Liver (tissue), 9 donors: ENCODE data around the gene B4GALT1. TPM values are rescaled to one million over a fixed set of nuclear protein-coding genes. Genes with fewer than 3 reads are reported as not detected.

ENCODE experiments used
- DNase-seq: peaks from one replicate; pipeline ENCODE4 v3.0.0-alpha.2; 2017; ENCODE audit warnings: low spot score
- H3K27ac ChIP-seq, 2 donors: one replicate each; pipeline ENCODE4 v1.7.0; 2013; ENCODE audit warnings: inconsistent platforms in 2 of 2, low read length in 2 of 2, control low read depth in 1 of 2, low read depth in 1 of 2, mild to moderate bottlenecking in 1 of 2
- H3K27me3 ChIP-seq, 4 donors: one replicate each; pipeline versions ENCODE4 v1.6.1 to v1.7.0; 2013; ENCODE audit warnings: low read length in 3 of 4, inconsistent platforms in 1 of 4, mild to moderate bottlenecking in 1 of 4, moderate library complexity in 1 of 4; ENCODE audit not compliant: control insufficient read depth in 4 of 4, insufficient read depth in 4 of 4
- H3K36me3 ChIP-seq, 4 donors: one replicate each; pipeline versions ENCODE4 v1.6.1 to v1.7.0; 2013; ENCODE audit warnings: low read length in 3 of 4, mild to moderate bottlenecking in 3 of 4, low read depth in 1 of 4, moderate library complexity in 1 of 4; ENCODE audit not compliant: control insufficient read depth in 4 of 4, insufficient read depth in 3 of 4
- H3K4me1 ChIP-seq, 4 donors: one replicate each; pipeline versions ENCODE4 v1.6.1 to v1.7.0; 2013; ENCODE audit warnings: low read length in 3 of 4, mild to moderate bottlenecking in 3 of 4, moderate library complexity in 1 of 4; ENCODE audit not compliant: control insufficient read depth in 4 of 4, insufficient read depth in 4 of 4
- H3K4me3 ChIP-seq, 3 donors: one replicate each; pipeline versions ENCODE4 v1.6.1 to v1.7.0; 2013; ENCODE audit warnings: low read length in 3 of 3, control low read depth in 1 of 3, low read depth in 1 of 3, mild to moderate bottlenecking in 1 of 3
- H3K9ac ChIP-seq, 2 donors: one replicate each; pipeline ENCODE4 v1.7.0; 2013; ENCODE audit warnings: low read length in 2 of 2, mild to moderate bottlenecking in 2 of 2, moderate library complexity in 2 of 2, control low read depth in 1 of 2, low read depth in 1 of 2
- H3K9me3 ChIP-seq, 4 donors: one replicate each; pipeline versions ENCODE4 v1.6.1 to v1.7.0; 2013; ENCODE audit warnings: low read length in 3 of 4; ENCODE audit not compliant: control insufficient read depth in 4 of 4
- ATF3 ChIP-seq: IDR thresholded peaks from 2 replicates; pipeline ENCODE4 v1.6.1; 2016; ENCODE audit warnings: antibody characterized with exemption
- CTCF ChIP-seq: fragments of 150-350 bp; IDR thresholded peaks from 2 replicates; pipeline ENCODE4 v1.5.1; 2017; ENCODE audit warnings: improper control_type of control experiment, low read depth, low read length; ENCODE audit not compliant: missing input control
- EGR1 ChIP-seq, 2 donors: IDR thresholded peaks; 2 replicates each; pipeline ENCODE4 v1.6.1; 2016 to 2018; ENCODE audit warnings: antibody characterized with exemption in 2 of 2, low read depth in 2 of 2
- FOXA1 ChIP-seq: IDR thresholded peaks from 2 replicates; pipeline ENCODE4 v1.6.1; 2016; ENCODE audit warnings: antibody characterized with exemption
- FOXA2 ChIP-seq: IDR thresholded peaks from 2 replicates; pipeline ENCODE4 v1.6.1; 2016; ENCODE audit warnings: antibody characterized with exemption
- GABPA ChIP-seq, 2 donors: IDR thresholded peaks in 1 of 2; conservative IDR thresholded peaks in 1 of 2; 2 replicates each; pipeline ENCODE4 v1.6.1; 2016; ENCODE audit warnings: antibody characterized with exemption in 2 of 2, mild to moderate bottlenecking in 1 of 2, moderate library complexity in 1 of 2
- HNF4A ChIP-seq, 2 donors: conservative IDR thresholded peaks; 2 replicates each; pipeline ENCODE4 v1.6.1; 2016; ENCODE audit warnings: antibody characterized with exemption in 2 of 2, mild to moderate bottlenecking in 2 of 2
- HNF4G ChIP-seq: IDR thresholded peaks from 2 replicates; pipeline ENCODE4 v1.6.1; 2016; ENCODE audit warnings: antibody characterized with exemption
- JUND ChIP-seq, 2 donors: IDR thresholded peaks; 2 replicates each; pipeline ENCODE4 v1.6.1; 2016; ENCODE audit warnings: antibody characterized with exemption in 2 of 2
- MAX ChIP-seq: IDR thresholded peaks from 2 replicates; pipeline ENCODE4 v1.6.1; 2016; ENCODE audit warnings: antibody characterized with exemption
- NR2F2 ChIP-seq: IDR thresholded peaks from 2 replicates; pipeline ENCODE4 v1.6.1; 2016; ENCODE audit warnings: antibody characterized with exemption
- RAD21 ChIP-seq, 2 donors: IDR thresholded peaks; 2 replicates each; pipeline ENCODE4 v1.6.1; 2016; ENCODE audit warnings: antibody characterized with exemption in 2 of 2, mild to moderate bottlenecking in 2 of 2
- REST ChIP-seq: IDR thresholded peaks from 2 replicates; pipeline ENCODE4 v1.6.1; 2016; ENCODE audit warnings: antibody characterized with exemption, mild to moderate bottlenecking
- RXRA ChIP-seq, 2 donors: IDR thresholded peaks; 2 replicates each; pipeline ENCODE4 v1.6.1; 2017 to 2018; ENCODE audit warnings: antibody characterized with exemption in 2 of 2, mild to moderate bottlenecking in 1 of 2
- SP1 ChIP-seq: IDR thresholded peaks from 2 replicates; pipeline ENCODE4 v1.6.1; 2018; ENCODE audit warnings: antibody characterized with exemption, mild to moderate bottlenecking
- TAF1 ChIP-seq: conservative IDR thresholded peaks from 2 replicates; pipeline ENCODE4 v1.6.1; 2016; ENCODE audit warnings: antibody characterized with exemption, mild to moderate bottlenecking
- WGBS: extraction: QIAGEN DNeasy Blood & Tissue Kit; methylation state at CpG from one replicate; pipeline ENCODE4 v1.1.7; 2013; 5-methylcytosine and 5-hydroxymethylcytosine counted together
- polyA plus RNA-seq, 2 donors: library from polyadenylated mRNA; stranded (reverse) in 1 of 2; unstranded in 1 of 2; fragments of 200-250 nt in 1 of 2; fragments of >200 nt in 1 of 2; fragmentation: Nextera tagmentation in 1 of 2; extraction: Ambion mirVana in 1 of 2; gene quantifications; one replicate each; pipeline versions ENCODE4 v1.2.1 to v1.2.3, GENCODE V29; 2013 to 2015
- total RNA-seq, 2 donors: library from RNA; depleted of rRNA; stranded (reverse); fragments of >200 nt; gene quantifications; one replicate each; pipeline ENCODE4 v1.2.3, GENCODE V29; 2014
- donor health status: healthy.
- donor health status: healthy.
- donor health status: healthy.
- donor health status: healthy.
- donor health status: healthy.

The B4GALT1 gene
- total and polyA plus RNA-seq, 4 donors: 25.9 to 59.8 (median 42.7) TPM

GRCh38 chr9:33193818-33194217 is 26.7 kb upstream of the B4GALT1 start:
- Histone ChIP-seq H3K27ac (no peak overlapping the region), H3K4me3 (no peak overlapping the region)
- WGBS: 96% methylated on average over 3 of the region's 3 CpGs

GRCh38 chr9:33192493-33193255 is 25.5 kb upstream of the B4GALT1 start:
- no peak overlapping the region for H3K4me3 ChIP-seq
- no peaks in the 10 kb centered on the region for H3K36me3 ChIP-seq
- no peak for TF ChIP-seq MAX
- TF ChIP-seq HNF4A (conservative IDR thresholded peaks at IDR 0.05): no peak
- no peak for TF ChIP-seq SP1
- TF ChIP-seq RAD21 (IDR thresholded peaks at IDR 0.05): no peak
- TF ChIP-seq TAF1: no peak
- no peak for TF ChIP-seq HNF4G
- TF ChIP-seq EGR1 (IDR thresholded peaks at IDR 0.05; ENCODE audit: low read depth in 2 of 2): no peak
- no peak for TF ChIP-seq NR2F2
- no peak for TF ChIP-seq JUND (IDR thresholded peaks at IDR 0.05)
- no peak for TF ChIP-seq CTCF
- TF ChIP-seq RXRA (IDR thresholded peaks at IDR 0.05): no peak
- H3K4me1 ChIP-seq: no peaks in the 10 kb centered on the region
- WGBS: 89% methylated on average over 3 of the region's 3 CpGs
- H3K27ac ChIP-seq: no peak overlapping the region
- no peak overlapping the region for H3K9ac ChIP-seq
- no peaks in the 10 kb centered on the region for H3K9me3 ChIP-seq
- no peaks in the 10 kb centered on the region for H3K27me3 ChIP-seq
- no peak for DNase-seq

More at GRCh38 chr9:33193818-33194217, 26.7 kb upstream of the B4GALT1 start:
- Histone ChIP-seq H3K27me3 (no peaks in the 10 kb centered on the region), H3K36me3 (no peaks in the 10 kb centered on the region), H3K9ac (no peak overlapping the region), H3K4me1 (no peaks in the 10 kb centered on the region), H3K9me3 (no peaks in the 10 kb centered on the region)
- no peak for DNase-seq
- TF ChIP-seq TAF1: no peak

- H3K9ac ChIP-seq: no peak overlapping the region
- 89% methylated on average over 4 of the region's 4 CpGs for WGBS
- H3K27ac ChIP-seq: no peak overlapping the region
- peaks cover 5 to 9% (median 9%) of the 10 kb centered on the region in 4 donors for H3K4me1 ChIP-seq
- no peaks in the 10 kb centered on the region for H3K9me3 ChIP-seq
- H3K4me3 ChIP-seq: no peak overlapping the region
- H3K27me3 ChIP-seq: no peaks in the 10 kb centered on the region
- no peaks in the 10 kb centered on the region for H3K36me3 ChIP-seq
- DNase-seq: no peak
- TF ChIP-seq EGR1 (IDR thresholded peaks at IDR 0.05; ENCODE audit: low read depth in 2 of 2) (no peak), MAX (no peak), CTCF (no peak), HNF4A (conservative IDR thresholded peaks at IDR 0.05) (no peak), GABPA (IDR thresholded peaks at IDR 0.05 in 1 of 2, conservative IDR thresholded peaks at IDR 0.05 in 1 of 2) (no peak), RXRA (IDR thresholded peaks at IDR 0.05) (no peak), FOXA1 (no peak), ATF3 (no peak), JUND (IDR thresholded peaks at IDR 0.05) (no peak), SP1 (no peak), RAD21 (IDR thresholded peaks at IDR 0.05) (no peak), FOXA2 (no peak), REST (no peak), HNF4G (no peak), TAF1 (no peak), NR2F2 (no peak)
Measured at GRCh38 chr9:33190021-33190705, 23.0 kb upstream of the B4GALT1 start.
